GM18505 (cell line): ENCODE data around the gene KBTBD6.
"Not testable (repeated sequence)": the region's sequence is repeated elsewhere in the genome, so short reads cannot be mapped to it uniquely, and the experiment has no call there.

Experiments
- ATAC-seq: cut with Tn5 transposase; IDR thresholded peaks from one replicate; pipeline ENCODE4 v1.9.1; 2021; ENCODE audit not compliant: unreplicated experiment
- POLR2A ChIP-seq: IDR thresholded peaks from 4 replicates; pipeline ENCODE4 v1.6.1; 2011; ENCODE audit warnings: borderline replicate concordance; ENCODE audit not compliant: insufficient read depth, insufficient read length; ENCODE audit errors: extremely low read depth

KBTBD6 gene

DNA sequence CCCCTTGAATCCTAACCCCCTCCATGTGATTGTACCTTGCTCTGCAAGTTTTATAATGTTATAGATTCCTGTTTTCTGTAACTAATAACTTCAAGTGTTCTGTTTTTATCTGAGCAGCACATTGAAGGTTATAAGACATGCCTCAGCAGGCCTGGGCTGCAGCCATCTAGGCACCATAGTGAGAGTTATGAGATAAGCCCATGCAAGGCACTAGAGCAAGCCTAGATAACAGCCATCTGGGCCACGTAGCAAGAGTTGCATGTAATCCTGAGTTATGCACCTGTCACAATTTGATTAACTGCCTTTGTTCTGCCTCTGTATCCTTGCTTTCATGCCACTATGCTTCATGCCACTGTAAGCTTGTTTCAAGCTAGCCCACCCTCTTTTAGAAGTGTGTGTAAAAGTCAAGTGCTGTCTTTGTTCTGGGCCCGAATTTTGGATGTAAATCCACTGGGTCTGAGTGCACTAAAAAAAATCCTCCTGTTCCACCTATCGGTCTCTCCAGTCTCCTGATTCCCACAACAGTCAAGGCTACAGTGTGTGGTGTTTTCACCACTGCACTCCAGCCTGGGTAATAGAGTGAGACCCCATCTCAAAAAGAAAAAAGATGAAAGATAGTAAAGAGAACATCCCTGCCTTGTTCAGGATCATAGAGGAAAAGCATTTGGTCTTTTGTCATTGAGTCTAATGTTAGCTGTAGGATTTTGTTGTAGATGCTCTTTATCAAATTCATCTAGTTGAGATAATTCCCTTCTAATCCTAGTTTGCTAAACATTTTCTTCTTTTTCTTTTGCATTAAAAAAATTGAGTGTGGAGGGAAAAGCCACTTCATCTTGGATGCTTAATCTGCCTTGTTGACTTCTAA lies 16.0 kb upstream of the KBTBD6 start:
- no peak for ATAC-seq
- no peak for TF ChIP-seq POLR2A

DNA sequence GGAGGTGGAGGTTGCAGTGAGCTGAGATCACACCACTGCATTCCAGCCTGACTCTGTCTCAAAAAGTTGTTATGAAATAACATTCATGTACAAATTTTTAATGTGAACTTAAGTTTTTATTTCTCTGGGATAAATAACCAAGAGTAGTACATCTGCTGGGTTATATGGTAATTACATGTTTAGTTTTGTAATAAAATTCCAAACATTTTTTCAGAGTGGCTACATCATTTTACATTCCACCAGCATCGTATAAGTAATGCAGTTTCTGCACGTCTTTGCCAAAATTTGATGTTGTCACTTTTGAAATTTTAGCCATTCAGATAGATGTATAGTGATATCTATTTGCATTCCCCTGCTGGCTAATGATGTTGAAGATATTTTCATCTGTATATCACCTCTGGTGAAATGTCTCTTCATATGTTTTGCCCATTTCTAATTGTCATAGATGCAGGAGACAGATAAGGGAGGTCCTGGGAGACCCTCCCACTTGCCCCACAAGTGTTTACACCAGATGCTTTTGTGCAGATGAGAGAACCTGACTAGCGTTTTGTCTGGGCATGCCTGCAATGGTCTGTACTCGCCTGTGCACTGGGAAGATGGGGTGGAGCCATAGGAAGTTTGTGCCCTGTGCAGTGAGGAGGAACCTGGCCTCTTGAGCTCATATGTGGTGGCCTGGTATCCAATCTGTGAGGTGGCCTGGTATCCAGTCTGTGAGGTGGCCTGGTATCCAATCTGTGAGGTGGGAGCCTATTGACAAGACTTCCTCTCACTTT lies 12.7 kb upstream of the KBTBD6 start:
- ATAC-seq: no peak

DNA sequence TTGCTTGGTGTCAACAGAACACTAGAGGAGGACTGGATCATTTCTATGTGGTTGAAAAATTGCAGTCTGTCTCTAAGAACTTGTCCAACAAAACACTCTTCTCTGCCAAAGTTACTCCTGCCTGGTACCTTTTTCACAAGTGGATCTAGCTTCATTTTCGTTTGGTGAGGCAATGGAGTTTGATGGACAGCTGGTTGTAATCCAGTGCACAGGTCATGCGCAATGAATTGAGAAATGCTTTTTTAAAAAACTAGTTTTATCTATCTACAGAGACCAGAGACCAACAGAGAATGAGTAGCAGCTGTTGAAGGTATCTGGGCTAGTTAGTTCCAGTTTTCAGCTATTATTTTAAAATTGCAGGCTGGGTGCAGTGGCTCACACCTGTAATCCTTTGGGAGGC lies 12.0 kb upstream of the KBTBD6 start:
- no peak for ATAC-seq
- no peak for TF ChIP-seq POLR2A

More for the DNA sequence above, 12.7 kb upstream of the KBTBD6 start:
- no peak for TF ChIP-seq POLR2A

DNA sequence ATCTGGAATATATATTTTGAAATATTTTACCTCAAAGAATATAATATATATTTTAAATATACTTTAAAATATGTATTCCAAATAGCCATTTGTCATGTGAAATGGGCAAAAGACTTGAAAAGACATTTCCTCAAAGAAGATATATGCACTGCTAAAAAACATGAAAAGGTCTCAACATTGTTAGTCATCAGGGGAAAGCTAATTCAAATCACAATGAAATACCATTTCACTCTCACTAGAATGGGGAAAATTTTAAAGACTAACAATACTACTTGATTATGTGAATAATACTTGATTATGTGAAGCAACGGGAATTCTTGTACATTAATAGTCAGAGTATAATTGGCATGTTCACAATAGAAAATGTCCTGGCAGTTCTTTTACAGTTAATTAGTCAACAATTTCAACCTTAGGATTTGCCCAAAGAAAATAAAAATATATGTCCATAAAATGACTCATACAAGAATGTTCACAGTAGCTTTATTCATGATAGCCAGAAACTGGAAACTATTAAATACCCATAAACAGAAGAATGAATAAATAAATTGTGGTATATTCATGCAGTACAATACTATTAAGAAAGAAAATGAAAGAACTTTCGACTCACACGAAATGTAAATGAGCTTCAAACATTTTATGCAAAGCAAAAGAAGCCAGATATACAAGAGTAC lies 6.8 kb upstream of the KBTBD6 start:
- no peak for ATAC-seq
- no peak for TF ChIP-seq POLR2A

DNA sequence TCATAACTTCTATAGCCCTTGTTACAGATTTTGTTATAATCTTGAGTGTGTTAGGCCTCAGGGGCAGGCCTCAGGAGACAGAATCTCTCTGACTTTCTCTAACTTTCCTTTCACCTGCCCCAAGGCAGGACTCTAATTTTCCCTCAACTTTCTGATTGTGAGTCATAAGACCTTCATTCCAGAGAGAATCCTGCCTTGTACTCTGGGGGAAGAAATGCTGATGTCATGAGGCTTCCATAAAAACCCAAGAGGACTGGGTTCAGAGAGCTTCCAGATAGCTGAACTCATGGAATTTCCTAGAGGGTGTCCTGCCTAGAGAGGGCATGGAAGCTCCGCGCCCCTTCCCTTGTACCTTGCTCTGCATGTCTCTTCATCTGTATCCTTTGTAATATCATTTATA lies 5.3 kb upstream of the KBTBD6 start:
- TF ChIP-seq POLR2A: no peak
- ATAC-seq: no peak

DNA sequence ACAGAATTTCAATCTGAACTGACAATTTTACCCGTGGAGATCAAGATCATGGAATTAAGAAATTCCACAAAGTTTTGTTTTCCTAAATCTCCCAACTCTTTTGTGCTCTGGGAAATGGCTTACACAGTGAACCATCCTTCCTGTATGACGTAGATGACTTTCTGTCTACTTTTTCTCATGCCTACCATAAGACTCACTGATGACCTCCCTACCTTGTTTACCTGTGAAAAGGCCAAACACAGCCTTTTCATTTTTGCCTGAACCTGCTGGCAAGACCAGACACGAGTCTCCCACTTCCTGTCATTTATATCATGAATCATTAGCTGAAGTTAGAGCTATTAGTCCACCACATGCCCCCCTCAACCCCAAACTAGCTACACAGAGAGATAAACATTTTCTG lies 4.6 kb upstream of the KBTBD6 start:
- ATAC-seq: no peak
- TF ChIP-seq POLR2A: no peak

DNA sequence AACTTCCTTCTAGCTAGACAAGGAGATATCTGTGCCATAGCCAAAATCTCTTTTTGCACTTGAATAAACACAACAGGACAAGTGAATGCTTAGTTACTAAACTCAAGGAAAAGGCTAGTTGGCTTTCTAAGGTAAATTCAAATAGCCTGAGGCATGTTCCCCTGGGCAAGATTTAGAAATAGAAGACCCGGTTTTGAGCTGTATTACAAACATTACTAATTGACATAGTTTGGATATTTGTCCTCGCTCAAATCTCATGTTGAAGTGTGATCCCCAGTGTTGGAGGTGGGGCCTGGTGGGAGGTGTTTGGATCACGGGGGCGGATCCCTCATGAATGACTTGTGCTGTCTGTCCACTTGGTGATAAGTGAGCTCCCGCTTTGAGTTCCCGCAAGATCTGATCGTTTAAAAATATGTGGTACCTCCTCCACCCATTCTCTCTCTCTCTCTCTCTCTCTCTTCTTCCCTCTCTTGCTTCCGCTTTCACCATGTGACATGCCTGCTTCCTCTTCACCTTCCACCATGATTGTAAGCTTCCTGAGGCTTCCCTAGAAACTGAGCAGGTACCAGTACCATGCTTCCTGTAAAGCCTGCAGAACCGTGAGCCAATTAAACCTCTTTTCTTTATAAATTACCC lies 3.9 kb upstream of the KBTBD6 start:
- no peak for TF ChIP-seq POLR2A
- no peak for ATAC-seq

DNA sequence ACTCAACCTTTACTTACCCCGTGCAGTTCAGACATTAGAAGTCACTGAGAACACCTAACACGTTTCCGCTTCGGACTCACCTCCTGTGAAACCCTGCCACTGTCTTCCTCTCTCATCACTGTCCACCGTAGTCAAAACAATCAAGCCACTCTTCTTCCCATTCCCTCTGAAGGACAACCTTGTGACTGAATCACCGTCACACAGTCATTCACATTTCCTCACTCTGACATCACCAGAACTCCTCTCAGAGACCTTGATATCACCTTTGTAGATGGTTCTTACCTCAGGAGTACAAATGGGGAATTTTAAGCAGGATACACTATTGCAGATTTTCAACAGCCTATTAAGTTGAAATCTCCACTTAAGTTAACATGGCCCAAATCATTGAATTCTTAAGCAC lies 1.3 kb upstream of the KBTBD6 start:
- ATAC-seq: no peak
- TF ChIP-seq POLR2A: no peak

DNA sequence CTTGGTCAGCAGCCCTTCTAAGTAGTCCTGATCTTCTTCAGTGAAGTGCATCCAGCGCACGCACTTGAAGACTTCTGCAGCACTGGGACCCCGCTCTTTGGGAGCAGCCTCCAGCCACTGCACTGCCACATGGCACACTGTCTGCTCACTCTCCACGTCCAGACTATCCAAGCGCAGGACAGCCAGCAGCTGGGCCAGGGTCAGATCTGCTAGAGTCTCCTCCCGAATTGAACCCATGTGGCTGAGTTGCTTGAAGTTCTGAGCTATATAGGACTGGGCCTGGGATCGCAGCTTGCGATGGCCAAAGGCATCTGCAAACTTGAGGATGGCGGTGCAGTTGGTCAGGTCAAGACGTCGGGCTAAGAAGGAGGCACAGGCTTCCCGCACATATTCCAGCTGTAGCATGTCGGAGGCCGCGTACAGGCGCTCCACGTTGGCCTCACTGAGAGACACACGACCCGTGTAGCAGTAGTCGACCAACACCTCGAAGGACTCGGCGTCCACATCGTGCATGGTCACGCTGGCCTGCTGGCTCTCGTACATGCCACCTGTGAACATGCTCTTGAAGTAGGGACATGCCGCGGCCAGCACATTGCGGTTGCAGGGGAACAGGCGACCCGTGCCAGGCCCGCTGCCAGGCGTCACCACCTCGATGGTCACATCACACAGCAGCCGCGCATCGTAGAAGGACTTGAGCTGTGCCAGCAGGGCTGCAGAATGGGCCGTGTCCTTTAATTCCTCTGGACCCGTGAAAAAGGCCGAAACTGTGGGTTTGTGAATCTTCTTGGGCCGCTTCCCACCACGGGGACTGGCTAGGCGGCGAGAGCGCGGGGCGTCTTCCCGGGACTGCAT lies 716 bp downstream of the KBTBD6 start:
- ATAC-seq: not testable (repeated sequence)

DNA sequence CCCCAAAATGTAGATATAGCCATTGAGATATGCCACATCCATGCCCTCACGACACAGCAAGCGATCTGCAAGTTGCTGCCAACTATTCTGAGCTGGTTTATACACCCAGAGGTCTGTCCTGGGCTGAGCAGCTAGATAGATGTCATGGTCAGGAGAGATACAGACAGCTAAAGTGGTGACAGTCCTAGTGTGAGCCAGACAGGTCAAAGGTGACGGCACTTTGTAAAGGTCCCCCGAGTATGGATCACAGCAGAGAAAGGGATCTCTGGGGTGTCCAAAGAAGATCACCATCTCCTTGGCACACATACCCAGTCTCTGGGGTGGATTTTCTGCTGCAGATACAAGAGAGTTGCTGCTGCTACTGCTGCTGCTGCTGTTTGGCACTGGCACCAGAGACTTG lies 1.4 kb downstream of the KBTBD6 start:
- ATAC-seq: not testable (repeated sequence)

DNA sequence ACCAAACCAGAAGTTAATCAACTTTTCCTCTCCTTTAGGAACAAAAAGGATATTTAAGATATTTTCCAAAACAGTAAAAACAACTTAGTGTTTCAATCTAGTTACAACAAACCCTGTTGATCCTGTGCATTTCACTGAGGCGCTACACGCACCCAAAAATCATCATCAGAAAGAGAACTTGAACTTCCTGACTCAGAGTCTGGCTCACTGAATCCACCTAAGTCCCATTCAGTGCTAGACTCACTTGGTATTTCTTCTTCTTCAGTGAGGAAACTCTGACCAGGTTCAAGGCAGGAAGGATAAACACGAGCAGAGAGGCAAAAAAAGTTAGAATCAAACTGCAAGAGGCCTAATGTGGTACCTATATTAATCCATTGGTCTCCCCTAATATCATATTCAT lies 2.2 kb downstream of the KBTBD6 start:
- TF ChIP-seq POLR2A: no peak
- no peak for ATAC-seq

DNA sequence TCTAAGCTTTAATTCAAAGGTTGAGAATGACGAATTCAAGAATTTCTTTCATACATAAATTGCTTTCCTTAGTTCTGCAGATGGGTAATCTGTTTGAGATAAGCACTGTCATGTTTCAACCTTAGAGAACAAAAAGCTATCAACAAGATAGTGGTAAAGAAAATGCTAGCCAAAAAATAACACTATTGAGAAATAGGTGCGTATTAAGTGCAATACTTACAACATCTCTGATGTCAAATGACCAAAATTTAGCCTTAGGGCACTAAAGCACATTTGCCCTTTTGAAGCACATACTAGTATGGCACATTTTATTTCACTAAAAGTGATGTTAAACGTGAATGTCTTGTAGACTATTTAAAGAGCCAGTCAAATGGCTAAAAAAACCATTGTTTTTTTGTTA lies 4.9 kb downstream of the KBTBD6 start:
- no peak for TF ChIP-seq POLR2A
- no peak for ATAC-seq

DNA sequence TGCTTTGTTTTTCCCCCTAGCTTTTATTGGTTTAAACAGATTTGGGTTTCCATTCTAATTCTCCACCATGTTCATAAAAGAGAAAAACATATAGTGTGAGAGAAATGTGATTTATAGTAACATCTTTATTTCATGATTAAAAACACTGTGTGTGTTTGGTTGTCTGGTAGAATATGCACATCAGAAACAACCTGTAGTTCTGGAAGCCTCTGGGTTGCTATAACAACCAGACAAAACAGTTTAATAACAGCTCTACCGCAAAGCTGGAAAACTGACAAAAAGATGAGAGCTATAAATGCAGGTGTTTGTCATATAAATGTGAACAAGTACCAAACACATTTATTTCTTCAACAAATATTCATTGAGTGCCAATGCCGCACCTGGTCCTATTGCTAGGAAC lies 9.8 kb downstream of the KBTBD6 start:
- no peak for TF ChIP-seq POLR2A
- ATAC-seq: no peak
